HepG2 (cell line): ENCODE data around the gene USP32. TPM values are rescaled to one million over a fixed set of nuclear protein-coding genes. Genes with fewer than 3 reads are reported as not detected.

Experiments used
- ARNT2 ChIP-seq: sonication (generic); formaldehyde crosslinking; IDR thresholded peaks from 2 replicates; pipeline ENCODE4 v1.8.0; 2022; ENCODE audit warnings: mild to moderate bottlenecking, low read depth, missing genetic modification reagents, moderate library complexity
- CEBPB ChIP-seq: IDR thresholded peaks from 2 replicates; pipeline ENCODE4 v1.6.1; 2011; ENCODE audit warnings: low read depth, low read length, improper control_type of control experiment, borderline replicate concordance
- CEBPG ChIP-seq: IDR thresholded peaks from 2 replicates; pipeline ENCODE4 v1.6.1; 2016
- ELF3 ChIP-seq: IDR thresholded peaks from 2 replicates; pipeline ENCODE4 v1.6.1; 2016; ENCODE audit warnings: missing genetic modification reagents, missing compliant biosample characterization
- ERF ChIP-seq: IDR thresholded peaks from 2 replicates; pipeline ENCODE4 v1.6.1; 2018; ENCODE audit warnings: missing biosample characterization, missing genetic modification reagents
- FOSL2 ChIP-seq: sonication (generic); formaldehyde crosslinking; IDR thresholded peaks from 2 replicates; pipeline ENCODE4 v1.4.0; 2020; ENCODE audit warnings: missing genetic modification reagents
- FOXA1 ChIP-seq, 2 experiments: fragments of 450-650 bp in 1 of 2; sonication (generic) in 1 of 2; formaldehyde crosslinking in 1 of 2; IDR thresholded peaks; 2 replicates each; pipeline versions ENCODE4 v1.4.0 to v1.6.1; 2016 to 2020; ENCODE audit warnings: missing genetic modification reagents in 1 of 2
- FOXK1 ChIP-seq: sonication (generic); formaldehyde crosslinking; IDR thresholded peaks from 2 replicates; pipeline ENCODE4 v1.4.0; 2020; ENCODE audit warnings: low read depth, missing genetic modification reagents, borderline replicate concordance
- HBP1 ChIP-seq: IDR thresholded peaks from 2 replicates; pipeline ENCODE4 v1.6.1; 2016; ENCODE audit warnings: low read depth, control low read depth
- PHF20 ChIP-seq: sonication (generic); formaldehyde crosslinking; IDR thresholded peaks from 2 replicates; pipeline ENCODE4 v1.5.0; 2020; ENCODE audit warnings: mild to moderate bottlenecking, missing genetic modification reagents
- SOX13 ChIP-seq, 3 experiments: fragments of 450-650 bp in 1 of 3; sonication (generic) in 1 of 3; formaldehyde crosslinking in 1 of 3; IDR thresholded peaks in 2 of 3; conservative IDR thresholded peaks in 1 of 3; 2 replicates each; pipeline versions ENCODE4 v1.5.0 to v1.6.1; 2016 to 2020; ENCODE audit warnings: antibody characterized with exemption in 1 of 3, mild to moderate bottlenecking in 1 of 3, missing compliant biosample characterization in 1 of 3, missing genetic modification reagents in 1 of 3, moderate library complexity in 1 of 3
- SOX5 ChIP-seq: IDR thresholded peaks from 2 replicates; pipeline ENCODE4 v1.6.1; 2016; ENCODE audit warnings: borderline replicate concordance
- SOX6 ChIP-seq, 2 experiments: fragments of 450-650 bp in 1 of 2; sonication (generic) in 1 of 2; formaldehyde crosslinking in 1 of 2; IDR thresholded peaks; 2 replicates each; pipeline versions ENCODE4 v1.4.0 to v1.6.1; 2017 to 2020; ENCODE audit warnings: antibody characterized with exemption in 1 of 2, mild to moderate bottlenecking in 1 of 2, missing genetic modification reagents in 1 of 2
- SP5 ChIP-seq: IDR thresholded peaks from 2 replicates; pipeline ENCODE4 v1.6.1; 2016; ENCODE audit warnings: low read depth, borderline replicate concordance
- STAG1 ChIP-seq: sonication (generic); formaldehyde crosslinking; IDR thresholded peaks from 2 replicates; pipeline ENCODE4 v1.4.0; 2020; ENCODE audit warnings: missing genetic modification reagents
- USF2 ChIP-seq, 2 experiments: sonication (generic) in 1 of 2; formaldehyde crosslinking in 1 of 2; IDR thresholded peaks; 2 replicates each; pipeline versions ENCODE4 v1.5.1 to v1.6.1; 2011 to 2020; ENCODE audit warnings: borderline replicate concordance in 1 of 2, low read depth in 1 of 2, low read length in 1 of 2, mild to moderate bottlenecking in 1 of 2, missing genetic modification reagents in 1 of 2, moderate library complexity in 1 of 2
- ZFX ChIP-seq: sonication (generic); formaldehyde crosslinking; IDR thresholded peaks from 2 replicates; pipeline ENCODE4 v1.4.0; 2020; ENCODE audit warnings: mild to moderate bottlenecking, low read depth, missing genetic modification reagents, moderate library complexity
- ZNF230 ChIP-seq: sonication (generic); formaldehyde crosslinking; IDR thresholded peaks from 2 replicates; pipeline ENCODE4 v1.4.0; 2020; ENCODE audit warnings: mild to moderate bottlenecking, missing genetic modification reagents
- ZNF644 ChIP-seq: IDR thresholded peaks from 2 replicates; pipeline ENCODE4 v1.6.1; 2016; ENCODE audit warnings: low read depth
- polyA plus RNA-seq, 8 experiments: library from polyadenylated mRNA; depleted of rRNA in 3 of 8; stranded (reverse) in 7 of 8; unstranded in 1 of 8; fragments of >200 nt; fragmentation: Illumina TruSeq in 4 of 8; extraction: Trizol in 4 of 8; gene quantifications; 2 replicates each; pipeline versions ENCODE4 v1.2.1 to v1.2.3, GENCODE V29; 2011 to 2016; ENCODE audit warnings: low read depth in 4 of 8, missing spikeins in 1 of 8, mixed read lengths in 1 of 8; ENCODE audit not compliant: insufficient read depth in 1 of 8
- total RNA-seq, 5 experiments: library from RNA; depleted of rRNA; stranded (reverse); fragments of >200 nt; fragmentation: Illumina TruSeq; extraction: Trizol; gene quantifications; 2 replicates each; pipeline ENCODE4 v1.2.3, GENCODE V29; 2016; ENCODE audit warnings: low read depth in 1 of 5
- TF ChIP-seq, protein P1 (sequence below), 2 experiments: fragments of 450-650 bp in 1 of 2; sonication (generic) in 1 of 2; formaldehyde crosslinking; IDR thresholded peaks; 2 replicates each; pipeline versions ENCODE4 v1.5.0 to v1.8.0; 2020 to 2022; ENCODE audit warnings: mild to moderate bottlenecking in 1 of 2, missing genetic modification reagents in 1 of 2
- TF ChIP-seq, protein P2 (sequence below): IDR thresholded peaks from 2 replicates; pipeline ENCODE4 v1.6.1; 2018; ENCODE audit warnings: missing genetic modification reagents

The USP32 gene
- total and polyA plus RNA-seq, 2 of the 13 experiments (the other 11 are each of a cell fraction or from before 2014, with no cell fraction given) = 24.9 to 39.9 TPM

DNA sequence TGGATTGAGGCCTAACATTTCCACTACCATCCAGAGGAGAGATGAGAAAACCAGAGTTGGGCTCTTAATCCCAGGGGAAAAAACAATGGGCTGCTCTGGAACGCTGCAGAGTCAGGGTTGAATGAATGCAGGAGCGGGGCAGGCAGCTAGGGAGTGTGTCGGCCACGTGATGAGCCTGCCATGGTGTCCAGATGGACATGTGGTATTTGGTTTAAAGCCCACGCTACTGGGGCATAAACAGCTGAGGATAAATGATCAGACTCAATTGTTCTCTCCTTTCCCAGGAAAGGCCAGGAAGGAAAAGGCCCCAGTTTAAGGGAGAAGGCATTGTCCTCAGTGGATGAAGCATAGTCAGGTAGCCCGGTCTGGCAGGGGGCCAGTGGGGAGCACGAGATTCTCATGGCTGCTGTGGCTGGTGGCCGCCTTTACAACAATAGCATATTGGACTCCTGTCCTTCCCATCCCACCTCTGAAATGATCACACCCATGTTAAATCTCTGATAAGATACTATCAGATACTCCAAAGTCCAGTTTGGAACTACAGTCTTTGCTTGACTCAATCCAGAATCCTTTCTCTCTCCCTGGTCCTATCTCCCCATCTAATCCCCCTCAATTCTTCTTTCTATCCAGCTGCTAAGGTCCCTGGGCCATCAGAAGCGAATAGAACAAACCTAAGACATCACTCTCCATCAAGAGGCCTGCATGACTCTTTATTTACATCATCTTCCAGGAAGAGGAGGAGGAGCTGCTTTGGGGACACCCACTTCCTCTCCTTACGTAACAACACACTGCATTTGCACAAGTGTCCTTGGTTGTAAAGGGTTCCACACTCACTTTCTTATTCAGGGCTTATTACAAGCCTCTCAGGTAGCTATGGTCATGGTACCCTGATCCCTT lies 221.8 kb downstream of the USP32 start (continued):
- TF ChIP-seq, protein P1, sequence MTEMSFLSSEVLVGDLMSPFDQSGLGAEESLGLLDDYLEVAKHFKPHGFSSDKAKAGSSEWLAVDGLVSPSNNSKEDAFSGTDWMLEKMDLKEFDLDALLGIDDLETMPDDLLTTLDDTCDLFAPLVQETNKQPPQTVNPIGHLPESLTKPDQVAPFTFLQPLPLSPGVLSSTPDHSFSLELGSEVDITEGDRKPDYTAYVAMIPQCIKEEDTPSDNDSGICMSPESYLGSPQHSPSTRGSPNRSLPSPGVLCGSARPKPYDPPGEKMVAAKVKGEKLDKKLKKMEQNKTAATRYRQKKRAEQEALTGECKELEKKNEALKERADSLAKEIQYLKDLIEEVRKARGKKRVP (CRISPR knock-in tag; IDR thresholded peaks at IDR 0.05) = peak in 1 of 2 experiments; percentile 92; a peak in 2 of 4 replicates
- TF ChIP-seq SOX6 (IDR thresholded peaks at IDR 0.05) (no peak), SOX6 (CRISPR knock-in tag; IDR thresholded peaks at IDR 0.05) (peak; percentile 10; the same call in 1 of the 2 replicates), ERF (CRISPR knock-in tag) (0 out of 2 replicates have a peak, but pooled peaks have one; percentile 25), ZNF644 (0 out of 2 replicates have a peak, but pooled peaks have one; percentile 46), USF2 (IDR thresholded peaks at IDR 0.05; ENCODE audit: low read depth, low read length) (no peak; the same call in 1 of the 2 replicates), USF2 (CRISPR knock-in tag; IDR thresholded peaks at IDR 0.05; ENCODE audit: borderline replicate concordance) (peak; percentile 34; the same call in 1 of the 2 replicates), FOSL2 (CRISPR knock-in tag) (peak; percentile 56; the same call in 1 of the 2 replicates), FOXA1 (IDR thresholded peaks at IDR 0.05) (no peak), FOXA1 (CRISPR knock-in tag; IDR thresholded peaks at IDR 0.05) (peak; percentile 16; the same call in 1 of the 2 replicates), ELF3 (peak; percentile 53), SOX13 (IDR thresholded peaks at IDR 0.05) (no peak), SOX13 (CRISPR knock-in tag; conservative IDR thresholded peaks at IDR 0.05 in 1 of 2, IDR thresholded peaks at IDR 0.05 in 1 of 2) (0 out of 4 replicates have a peak, but pooled peaks of 1 of the 2 experiments have one; percentile 11), ZFX (CRISPR knock-in tag) (0 out of 2 replicates have a peak, but pooled peaks have one; percentile 14), HBP1 (CRISPR knock-in tag) (0 out of 2 replicates have a peak, but pooled peaks have one; percentile 32), SP5 (CRISPR knock-in tag) (peak; percentile 74), PHF20 (no peak), STAG1 (CRISPR knock-in tag) (no peak), FOXK1 (CRISPR knock-in tag) (0 out of 2 replicates have a peak, but pooled peaks have one; percentile 46), CEBPB (peak; percentile 38; the same call in 1 of the 2 replicates), CEBPG (CRISPR knock-in tag) (peak; percentile 78), ARNT2 (CRISPR knock-in tag) (0 out of 2 replicates have a peak, but pooled peaks have one; percentile 40), ZNF230 (CRISPR knock-in tag) (no peak), SOX5 (0 out of 2 replicates have a peak, but pooled peaks have one; percentile 31)
- TF ChIP-seq, protein P2, sequence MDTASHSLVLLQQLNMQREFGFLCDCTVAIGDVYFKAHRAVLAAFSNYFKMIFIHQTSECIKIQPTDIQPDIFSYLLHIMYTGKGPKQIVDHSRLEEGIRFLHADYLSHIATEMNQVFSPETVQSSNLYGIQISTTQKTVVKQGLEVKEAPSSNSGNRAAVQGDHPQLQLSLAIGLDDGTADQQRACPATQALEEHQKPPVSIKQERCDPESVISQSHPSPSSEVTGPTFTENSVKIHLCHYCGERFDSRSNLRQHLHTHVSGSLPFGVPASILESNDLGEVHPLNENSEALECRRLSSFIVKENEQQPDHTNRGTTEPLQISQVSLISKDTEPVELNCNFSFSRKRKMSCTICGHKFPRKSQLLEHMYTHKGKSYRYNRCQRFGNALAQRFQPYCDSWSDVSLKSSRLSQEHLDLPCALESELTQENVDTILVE = 0 out of 2 replicates have a peak, but pooled peaks have one; percentile 16
